Gastrocnemius medialis (tissue), 4 donors: Measurements from ENCODE around the gene FOXA2.

Experiments
- POLR2A ChIP-seq, 2 donors: fragments of 450-650 bp; IDR thresholded peaks; one replicate each; pipeline ENCODE4 v1.6.1; 2017; ENCODE audit warnings: antibody characterized with exemption in 2 of 2, mild to moderate bottlenecking in 2 of 2, moderate library complexity in 2 of 2
- TF ChIP-seq, protein P1 (sequence below), 5 experiments: fragments of 450-650 bp in 3 of 5; fragments of 200-600 bp in 2 of 5; sonication (generic) in 2 of 5; IDR thresholded peaks in 4 of 5; conservative IDR thresholded peaks in 1 of 5; 1 replicate in 4 of 5; 2 replicates in 1 of 5; pipeline ENCODE4 v1.5.1; 2016 to 2019; ENCODE audit warnings: antibody characterized with exemption in 5 of 5, mild to moderate bottlenecking in 3 of 5, moderate library complexity in 3 of 5

DNA sequence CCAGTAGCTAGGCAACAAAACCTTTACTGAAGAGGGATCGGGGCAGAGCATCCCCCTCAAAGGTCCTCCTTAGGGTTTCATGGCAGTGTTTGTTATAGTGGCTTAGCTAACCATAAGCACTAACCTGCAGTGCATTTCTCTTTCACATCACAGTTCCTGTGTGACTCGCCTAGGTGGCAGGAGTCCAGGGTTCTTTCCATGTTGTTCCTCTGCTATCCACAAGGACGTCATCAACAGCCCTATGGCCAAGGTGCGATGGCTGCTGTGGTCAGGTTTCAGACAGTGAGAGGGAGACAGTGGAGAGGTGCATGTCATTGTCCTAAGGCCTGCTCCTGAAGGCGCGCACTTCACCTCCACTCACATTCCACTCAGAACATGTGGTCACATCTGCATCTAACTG lies 38.8 kb upstream of the FOXA2 start:
- TF ChIP-seq, protein P1, sequence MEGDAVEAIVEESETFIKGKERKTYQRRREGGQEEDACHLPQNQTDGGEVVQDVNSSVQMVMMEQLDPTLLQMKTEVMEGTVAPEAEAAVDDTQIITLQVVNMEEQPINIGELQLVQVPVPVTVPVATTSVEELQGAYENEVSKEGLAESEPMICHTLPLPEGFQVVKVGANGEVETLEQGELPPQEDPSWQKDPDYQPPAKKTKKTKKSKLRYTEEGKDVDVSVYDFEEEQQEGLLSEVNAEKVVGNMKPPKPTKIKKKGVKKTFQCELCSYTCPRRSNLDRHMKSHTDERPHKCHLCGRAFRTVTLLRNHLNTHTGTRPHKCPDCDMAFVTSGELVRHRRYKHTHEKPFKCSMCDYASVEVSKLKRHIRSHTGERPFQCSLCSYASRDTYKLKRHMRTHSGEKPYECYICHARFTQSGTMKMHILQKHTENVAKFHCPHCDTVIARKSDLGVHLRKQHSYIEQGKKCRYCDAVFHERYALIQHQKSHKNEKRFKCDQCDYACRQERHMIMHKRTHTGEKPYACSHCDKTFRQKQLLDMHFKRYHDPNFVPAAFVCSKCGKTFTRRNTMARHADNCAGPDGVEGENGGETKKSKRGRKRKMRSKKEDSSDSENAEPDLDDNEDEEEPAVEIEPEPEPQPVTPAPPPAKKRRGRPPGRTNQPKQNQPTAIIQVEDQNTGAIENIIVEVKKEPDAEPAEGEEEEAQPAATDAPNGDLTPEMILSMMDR (IDR thresholded peaks at IDR 0.05 in 4 of 5, conservative IDR thresholded peaks at IDR 0.05 in 1 of 5): no peak
- no peak for TF ChIP-seq POLR2A (IDR thresholded peaks at IDR 0.05)
